OCI-LY3 (cell line): ENCODE results near the gene MRGPRE.

Source experiments
- H2AFZ ChIP-seq: fragments of 200-600, 300-600 bp; shearing (Covaris generic); 2 replicates; pipeline ENCODE4 v1.6.0; 2014; ENCODE audit warnings: antibody characterized with exemption, low read depth, low read length
- H3K27ac ChIP-seq: fragments of 200-600, 300-600 bp; sonication (generic); 2 replicates; pipeline ENCODE4 v1.5.1; 2014; ENCODE audit warnings: mild to moderate bottlenecking, low read length, moderate library complexity, mixed read lengths
- H3K27me3 ChIP-seq: fragments of 200-600, 300-600 bp; sonication (generic); 2 replicates; pipeline ENCODE4 v1.6.1; 2014; ENCODE audit warnings: low read depth, low read length, mixed read lengths
- H3K36me3 ChIP-seq: fragments of 200-600, 300-600 bp; sonication (generic); replicated peaks from 2 replicates; pipeline ENCODE3; 2014; ENCODE audit warnings: low read depth, low read length, mixed read lengths
- H3K4me1 ChIP-seq: fragments of 300-600, 200-600 bp; sonication (generic); 2 replicates; pipeline ENCODE4 v1.6.1; 2014; ENCODE audit warnings: low read length, mixed read lengths
- H3K4me2 ChIP-seq: fragments of 200-600, 300-600 bp; sonication (generic); 2 replicates; pipeline ENCODE4 v1.6.1; 2014; ENCODE audit warnings: low read length, mixed read lengths
- H3K4me3 ChIP-seq: fragments of 300-600, 200-600 bp; sonication (generic); 2 replicates; pipeline ENCODE4 v1.5.1; 2014; ENCODE audit warnings: antibody characterized with exemption, mild to moderate bottlenecking, low read length, moderate library complexity
- H3K79me2 ChIP-seq: fragments of 300-600, 200-600 bp; shearing (Covaris generic); 2 replicates; pipeline ENCODE4 v1.6.1; 2014; ENCODE audit warnings: mild to moderate bottlenecking, low read length, mixed read lengths
- H3K9ac ChIP-seq: fragments of 300-600, 200-600 bp; shearing (Covaris generic); 2 replicates; pipeline ENCODE4 v1.6.0; 2014; ENCODE audit warnings: mild to moderate bottlenecking, low read length, moderate library complexity
- H3K9me3 ChIP-seq: fragments of 200-600, 300-600 bp; shearing (Covaris generic); 2 replicates; pipeline ENCODE4 v1.6.1; 2014; ENCODE audit warnings: low read length, mixed read lengths; ENCODE audit not compliant: insufficient read depth
- H4K20me1 ChIP-seq: fragments of 200-600, 300-600 bp; sonication (generic); 2 replicates; pipeline ENCODE4 v1.6.1; 2016; ENCODE audit warnings: low read length, mixed read lengths; ENCODE audit not compliant: insufficient read depth
- EZH2phosphoT487 ChIP-seq: fragments of 200-600 bp; shearing (Covaris generic); IDR thresholded peaks from 2 replicates; pipeline ENCODE4 v1.6.1; 2018; ENCODE audit warnings: antibody characterized with exemption, mixed run types, low read depth
- TF ChIP-seq, protein P1 (sequence below): fragments of 200-600, 300-600 bp; sonication (generic); IDR thresholded peaks from 2 replicates; pipeline ENCODE4 v1.5.1; 2014; ENCODE audit warnings: antibody characterized with exemption, low read length, low read depth

MRGPRE gene

DNA sequence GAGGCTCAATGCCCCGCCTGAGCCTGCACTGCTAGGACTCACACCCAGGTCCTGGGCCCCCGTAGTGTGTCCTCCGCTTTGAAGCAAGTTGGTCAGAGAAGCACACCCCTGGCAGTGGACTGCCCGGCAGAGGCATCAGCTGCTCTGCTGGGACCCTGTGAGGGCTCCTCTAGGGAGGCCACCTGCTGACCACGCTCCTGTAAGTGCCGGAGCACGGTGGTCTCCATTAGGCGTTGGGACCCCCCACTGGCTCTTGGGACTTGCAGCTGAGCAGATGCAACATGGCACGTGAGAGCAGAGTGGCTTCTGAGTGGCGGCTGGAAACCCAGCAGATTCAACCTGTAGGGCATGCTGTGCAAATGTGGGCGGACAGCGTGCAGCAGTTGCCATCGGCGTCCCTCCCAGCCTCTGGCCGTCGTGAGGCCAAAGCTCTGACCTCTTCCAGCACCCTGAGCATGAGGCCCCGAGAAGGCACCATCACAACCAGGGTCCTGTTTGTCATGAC, 30.5 kb downstream of the MRGPRE start:
- H4K20me1 ChIP-seq: no peaks in the 10 kb centered on the region
- H3K36me3 ChIP-seq: no peaks in the 10 kb centered on the region
- H3K79me2 ChIP-seq: no peaks in the 10 kb centered on the region
- H3K9ac ChIP-seq: no peak overlapping the region
- no peaks in the 10 kb centered on the region for H3K9me3 ChIP-seq
- H2AFZ ChIP-seq: no peak overlapping the region
- H3K4me3 ChIP-seq: no peak overlapping the region
- TF ChIP-seq, protein P1, sequence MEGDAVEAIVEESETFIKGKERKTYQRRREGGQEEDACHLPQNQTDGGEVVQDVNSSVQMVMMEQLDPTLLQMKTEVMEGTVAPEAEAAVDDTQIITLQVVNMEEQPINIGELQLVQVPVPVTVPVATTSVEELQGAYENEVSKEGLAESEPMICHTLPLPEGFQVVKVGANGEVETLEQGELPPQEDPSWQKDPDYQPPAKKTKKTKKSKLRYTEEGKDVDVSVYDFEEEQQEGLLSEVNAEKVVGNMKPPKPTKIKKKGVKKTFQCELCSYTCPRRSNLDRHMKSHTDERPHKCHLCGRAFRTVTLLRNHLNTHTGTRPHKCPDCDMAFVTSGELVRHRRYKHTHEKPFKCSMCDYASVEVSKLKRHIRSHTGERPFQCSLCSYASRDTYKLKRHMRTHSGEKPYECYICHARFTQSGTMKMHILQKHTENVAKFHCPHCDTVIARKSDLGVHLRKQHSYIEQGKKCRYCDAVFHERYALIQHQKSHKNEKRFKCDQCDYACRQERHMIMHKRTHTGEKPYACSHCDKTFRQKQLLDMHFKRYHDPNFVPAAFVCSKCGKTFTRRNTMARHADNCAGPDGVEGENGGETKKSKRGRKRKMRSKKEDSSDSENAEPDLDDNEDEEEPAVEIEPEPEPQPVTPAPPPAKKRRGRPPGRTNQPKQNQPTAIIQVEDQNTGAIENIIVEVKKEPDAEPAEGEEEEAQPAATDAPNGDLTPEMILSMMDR: no peak
- no peak for TF ChIP-seq EZH2phosphoT487
- H3K4me2 ChIP-seq: no peak overlapping the region
- H3K27ac ChIP-seq: no peak overlapping the region
- H3K27me3 ChIP-seq: peaks cover 5% of the 10 kb centered on the region; the same call in 1 of the 2 replicates
- no peaks in the 10 kb centered on the region for H3K4me1 ChIP-seq

DNA sequence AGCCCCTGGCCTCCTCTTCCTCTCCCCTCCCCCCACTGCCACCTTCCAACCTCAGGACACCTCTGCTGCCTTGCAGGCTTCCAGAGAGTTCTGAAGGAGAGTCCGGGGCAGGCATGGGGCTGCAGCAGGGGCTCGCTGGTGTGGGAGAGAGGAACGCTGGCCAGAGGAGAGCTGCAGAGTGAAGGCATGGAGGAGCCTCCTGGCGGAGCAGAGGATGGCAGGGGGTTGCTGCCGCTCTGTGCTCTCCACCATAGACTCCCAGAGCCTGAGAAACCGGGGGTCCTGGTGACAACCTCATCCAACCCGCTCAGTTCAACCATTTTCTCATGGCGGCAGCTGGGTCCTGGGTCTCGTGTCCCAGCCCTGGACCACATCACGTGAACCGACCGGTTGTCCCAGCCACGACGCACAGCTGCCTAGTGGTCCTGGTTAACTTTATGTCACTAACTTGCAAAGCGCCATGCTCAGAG, 31.1 kb downstream of the MRGPRE start:
- Histone ChIP-seq H3K79me2 (no peaks in the 10 kb centered on the region), H3K4me2 (no peak overlapping the region), H3K9ac (no peak overlapping the region), H3K27me3 (peaks cover 5% of the 10 kb centered on the region; the same call in 1 of the 2 replicates), H3K36me3 (no peaks in the 10 kb centered on the region), H3K9me3 (no peaks in the 10 kb centered on the region), H2AFZ (no peak overlapping the region), H4K20me1 (no peaks in the 10 kb centered on the region), H3K27ac (no peak overlapping the region), H3K4me1 (no peaks in the 10 kb centered on the region), H3K4me3 (no peak overlapping the region)
- TF ChIP-seq EZH2phosphoT487: no peak
- TF ChIP-seq, protein P1: no peak

DNA sequence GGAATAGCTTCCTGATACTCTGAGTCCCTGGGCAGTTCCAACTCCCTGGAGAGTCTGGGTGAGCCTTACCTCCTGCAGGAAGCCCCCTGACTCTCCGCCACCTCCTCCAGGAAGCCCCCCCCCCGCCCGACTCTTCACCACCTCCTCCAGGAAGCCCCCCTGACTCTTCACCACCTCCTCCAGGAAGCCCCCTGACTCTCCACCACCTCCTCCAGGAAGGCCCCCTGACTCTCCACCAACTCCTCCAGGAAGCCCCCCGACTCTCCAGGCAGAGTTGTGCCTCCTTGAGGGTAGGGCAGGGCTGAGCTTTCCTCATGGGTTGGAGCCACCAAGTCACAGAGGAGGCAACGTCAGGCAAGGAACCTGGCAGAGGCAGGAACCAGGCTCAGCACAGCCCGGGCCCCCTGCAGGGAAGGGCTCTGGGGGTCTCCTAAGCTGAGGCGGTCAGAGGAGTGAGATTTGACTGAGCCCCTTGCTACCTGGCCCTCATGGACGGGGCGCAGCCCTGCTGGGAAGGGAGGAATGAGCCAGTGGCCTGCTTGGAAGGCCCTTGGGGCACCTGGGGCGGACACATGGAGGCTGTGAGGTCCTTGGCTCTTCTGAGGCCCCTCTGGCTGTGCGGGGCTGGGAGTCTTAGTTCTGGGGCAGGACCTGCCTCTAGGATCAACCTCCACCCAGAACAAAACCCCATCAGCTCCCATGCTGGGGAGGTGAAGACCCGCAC, 31.7 kb downstream of the MRGPRE start:
- H3K4me2 ChIP-seq: no peak overlapping the region
- H3K4me3 ChIP-seq: no peak overlapping the region
- TF ChIP-seq EZH2phosphoT487: no peak
- TF ChIP-seq, protein P1: no peak
- H4K20me1 ChIP-seq: no peaks in the 10 kb centered on the region
- H3K9ac ChIP-seq: no peak overlapping the region
- H3K27ac ChIP-seq: no peak overlapping the region
- H2AFZ ChIP-seq: no peak overlapping the region
- no peaks in the 10 kb centered on the region for H3K4me1 ChIP-seq
- peaks cover 5% of the 10 kb centered on the region; the same call in 1 of the 2 replicates for H3K27me3 ChIP-seq
- no peaks in the 10 kb centered on the region for H3K79me2 ChIP-seq
- H3K9me3 ChIP-seq: no peaks in the 10 kb centered on the region
- no peaks in the 10 kb centered on the region for H3K36me3 ChIP-seq

DNA sequence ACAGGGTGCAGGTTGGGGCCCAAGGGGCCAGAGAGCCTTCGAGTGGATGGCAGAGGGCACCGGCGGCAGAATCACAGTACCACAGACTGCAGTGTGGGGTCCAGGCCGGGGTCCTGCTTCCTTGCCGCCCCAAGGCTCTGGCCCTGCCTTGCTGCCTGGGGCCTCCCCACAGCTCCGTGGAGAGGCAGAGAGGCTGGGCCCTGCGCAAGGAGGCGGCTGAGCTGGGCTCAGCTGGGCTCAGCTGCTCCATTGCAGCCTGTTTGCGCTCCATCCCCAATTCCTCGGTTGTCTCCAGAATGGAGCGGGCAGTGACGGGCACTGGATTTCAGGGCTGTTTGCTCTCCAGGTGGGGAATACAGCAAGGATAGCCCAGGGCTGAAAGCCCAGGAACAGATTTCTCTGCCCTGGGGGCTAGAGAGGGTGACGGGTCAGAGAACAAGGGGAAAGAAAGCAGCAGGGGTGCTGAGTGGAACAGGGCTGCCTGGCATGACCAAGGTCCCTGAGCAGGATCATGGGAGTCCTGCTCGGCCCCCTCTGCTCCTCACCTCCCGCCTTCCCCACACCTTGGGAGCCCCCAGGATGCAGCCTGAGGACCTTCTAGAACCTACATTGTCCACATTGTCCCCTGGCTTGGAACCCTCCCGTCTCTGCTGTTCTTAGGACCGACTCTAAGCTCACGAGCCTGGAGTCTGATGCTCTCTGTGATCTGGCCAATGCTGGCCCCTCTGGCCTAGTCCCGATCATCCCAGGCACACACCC, 32.5 kb downstream of the MRGPRE start:
- no peak overlapping the region for H3K4me2 ChIP-seq
- H3K27me3 ChIP-seq: peaks cover 5% of the 10 kb centered on the region; the same call in 1 of the 2 replicates
- no peaks in the 10 kb centered on the region for H3K36me3 ChIP-seq
- no peaks in the 10 kb centered on the region for H4K20me1 ChIP-seq
- H3K9me3 ChIP-seq: no peaks in the 10 kb centered on the region
- no peaks in the 10 kb centered on the region for H3K79me2 ChIP-seq
- H3K27ac ChIP-seq: no peak overlapping the region
- H3K9ac ChIP-seq: no peak overlapping the region
- no peaks in the 10 kb centered on the region for H3K4me1 ChIP-seq
- H2AFZ ChIP-seq: no peak overlapping the region
- TF ChIP-seq, protein P1: no peak
- no peak for TF ChIP-seq EZH2phosphoT487
- no peak overlapping the region for H3K4me3 ChIP-seq
